ENCODE results near the gene EDNRA. TPM values are rescaled to one million over a fixed set of nuclear protein-coding genes. Genes with fewer than 3 reads are reported as not detected.

EDNRA gene
- total and polyA plus RNA-seq, 2 of the 8 experiments (the other 6 are each of a cell fraction or from before 2014, with no cell fraction given), result 1.7 to 3.3 TPM

- Histone ChIP-seq H2BK120ac (replicated peaks; ENCODE audit: low read depth, low read length) (no peak overlapping the region), H3K18ac (ENCODE audit: extremely low read depth, low read length) (no peak overlapping the region), H3K4me1 (replicated peaks in 1 of 4; ENCODE audit: control insufficient read depth in 3 of 4, insufficient read depth in 4 of 4, low read length in 3 of 4) (no peaks in the 10 kb centered on the region; a peak in 1 of 7 replicates), H3K79me2 (ENCODE audit: control insufficient read depth in 1 of 2, insufficient read depth in 2 of 2, low read length in 2 of 2) (no peaks in the 10 kb centered on the region), H3K23ac (ENCODE audit: insufficient read length) (no peak overlapping the region), H3K4me2 (ENCODE audit: insufficient read depth in 1 of 2, low read depth in 2 of 2, low read length in 2 of 2) (no peak overlapping the region), H2AK5ac (ENCODE audit: low read depth, low read length) (no peak overlapping the region), H2BK12ac (ENCODE audit: low read depth, low read length) (no peak overlapping the region), H2BK20ac (ENCODE audit: low read length) (no peak overlapping the region), H3K79me1 (ENCODE audit: low read depth, low read length) (no peaks in the 10 kb centered on the region), H4K91ac (replicated peaks; ENCODE audit: insufficient read length, low read length) (no peak overlapping the region), H3K23me2 (ENCODE audit: low read depth, low read length) (no peaks in the 10 kb centered on the region; the same call in 1 of the 2 replicates), H3K36me3 (ENCODE audit: control insufficient read depth in 2 of 4, insufficient read depth in 4 of 4, low read length in 3 of 4) (no peaks in the 10 kb centered on the region), H2AFZ (ENCODE audit: low read length) (no peak overlapping the region), H3K27me3 (replicated peaks in 1 of 4; ENCODE audit: control insufficient read depth in 3 of 4, extremely low read depth in 1 of 4, insufficient read depth in 3 of 4, low read length in 3 of 4) (no peaks in the 10 kb centered on the region), H4K8ac (ENCODE audit: extremely low read depth, insufficient read depth, low read length) (no peak overlapping the region), H4K5ac (ENCODE audit: insufficient read length, low read depth, low read length) (no peak overlapping the region), H3K4ac (replicated peaks; ENCODE audit: insufficient read length, low read depth, low read length) (no peak overlapping the region), H3K9ac (replicated peaks in 1 of 4; ENCODE audit: extremely low read depth in 1 of 4, low read depth in 3 of 4, low read length in 3 of 4) (no peak overlapping the region), H3K56ac (replicated peaks; ENCODE audit: insufficient read length, low read depth, low read length) (no peak overlapping the region), H4K20me1 (replicated peaks in 1 of 2; ENCODE audit: control insufficient read depth in 1 of 2, insufficient read depth in 2 of 2, low read length in 2 of 2) (no peaks in the 10 kb centered on the region), H3K9me3 (ENCODE audit: insufficient read depth in 2 of 2, low read depth in 1 of 2, low read length in 1 of 2) (no peaks in the 10 kb centered on the region), H2BK5ac (ENCODE audit: low read depth, low read length) (no peak overlapping the region), H3K27ac (ENCODE audit: low read depth, low read length) (no peak overlapping the region), H3K4me3 (ENCODE audit: extremely low read depth in 1 of 4, insufficient read depth in 2 of 4, low read depth in 3 of 4, low read length in 4 of 4) (no peak overlapping the region), H3K14ac (ENCODE audit: insufficient read length) (no peak overlapping the region), H2BK15ac (ENCODE audit: low read length) (no peak overlapping the region)
- FAIRE-seq (no peak), DNase-seq (ENCODE audit: low read depth in 1 of 2, low spot score in 2 of 2) (no peak)
- WGBS, 2 experiments (ENCODE audit: extremely low coverage in 1 of 2, insufficient coverage in 1 of 2, insufficient read length in 1 of 2, insufficient replicate concordance in 2 of 2, low coverage in 1 of 2, low lambda C conversion rate in 2 of 2, missing lambda C conversion rate in 1 of 2), result 82% methylated on average over 3 of the region's 3 CpGs; no CpG with 5 or more reads in 1 of the 2 experiments
- POLR2A ChIA-PET (ENCODE audit: partially characterized antibody), result no interaction called here
- CTCF ChIA-PET (ENCODE audit: partially characterized antibody), result interaction anchor here (0.6 to 1.9 kb wide), 2 partner anchors 8 to 173 kb away, joined by 4 read pairs; no protein-coding TSS in a partner anchor
- TF ChIP-seq, protein P1, sequence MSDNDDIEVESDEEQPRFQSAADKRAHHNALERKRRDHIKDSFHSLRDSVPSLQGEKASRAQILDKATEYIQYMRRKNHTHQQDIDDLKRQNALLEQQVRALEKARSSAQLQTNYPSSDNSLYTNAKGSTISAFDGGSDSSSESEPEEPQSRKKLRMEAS (IDR thresholded peaks at IDR 0.05), result no peak
- TF ChIP-seq MAFK (IDR thresholded peaks at IDR 0.05; ENCODE audit: low read depth, low read length) (no peak), NANOG (IDR thresholded peaks at IDR 0.05; ENCODE audit: insufficient read depth, low read depth, low read length, poor library complexity, severe bottlenecking) (no peak), SP4 (IDR thresholded peaks at IDR 0.05; ENCODE audit: low read length) (no peak)
- TF ChIP-seq, protein P2, sequence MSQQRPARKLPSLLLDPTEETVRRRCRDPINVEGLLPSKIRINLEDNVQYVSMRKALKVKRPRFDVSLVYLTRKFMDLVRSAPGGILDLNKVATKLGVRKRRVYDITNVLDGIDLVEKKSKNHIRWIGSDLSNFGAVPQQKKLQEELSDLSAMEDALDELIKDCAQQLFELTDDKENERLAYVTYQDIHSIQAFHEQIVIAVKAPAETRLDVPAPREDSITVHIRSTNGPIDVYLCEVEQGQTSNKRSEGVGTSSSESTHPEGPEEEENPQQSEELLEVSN (IDR thresholded peaks at IDR 0.05), result no peak
Observed at GRCh38 chr4:147578593-147578992, 97.7 kb downstream of the EDNRA start.

All from H1 (cell line).